ENCODE results near the gene PIK3C2G. TPM values are rescaled to one million over a fixed set of nuclear protein-coding genes. Genes with fewer than 3 reads are reported as not detected.

The PIK3C2G gene
- polyA plus RNA-seq, 3 donors = not detected

- H3K27me3 ChIP-seq (ENCODE audit: control insufficient read depth in 2 of 2, insufficient read depth in 2 of 2, low read length in 2 of 2) = no peaks in the 10 kb centered on the region
- H3K4me2 ChIP-seq (replicated peaks; ENCODE audit: extremely low read depth, low read length, poor library complexity, severe bottlenecking) = no peak overlapping the region
- H3K36me3 ChIP-seq (replicated peaks in 1 of 2; ENCODE audit: control insufficient read depth in 1 of 2, insufficient read depth in 2 of 2, low read length in 2 of 2) = no peaks in the 10 kb centered on the region
- no peaks in the 10 kb centered on the region for H3K9me3 ChIP-seq (replicated peaks in 1 of 2; ENCODE audit: control insufficient read depth in 1 of 2, insufficient read depth in 1 of 2, low read length in 2 of 2)
- H3K79me2 ChIP-seq (ENCODE audit: insufficient read depth, low read length) = no peaks in the 10 kb centered on the region
- no peak overlapping the region for H2AFZ ChIP-seq (ENCODE audit: insufficient read depth, low read depth, low read length, poor library complexity, severe bottlenecking)
- intact Hi-C loops (cut with micrococcal nuclease) = no loop called here
- Mint-ChIP-seq H3K4me1 (no peaks in the 10 kb centered on the region), H3K4me3 (no peak overlapping the region), H3K9me3 (peaks cover 0 to 4% (median 0%) of the 10 kb centered on the region in 7 donors), H3K27me3 (ENCODE audit: low read depth in 3 of 3) (peaks cover 0 to 1% (median 0%) of the 10 kb centered on the region in 3 donors), H3K36me3 (no peaks in the 10 kb centered on the region), H3K27ac (no peak overlapping the region)
- H3K4me3 ChIP-seq (replicated peaks in 1 of 3; ENCODE audit: low read depth in 2 of 3, low read length in 3 of 3) = no peak overlapping the region
- no peaks in the 10 kb centered on the region for H4K20me1 ChIP-seq (ENCODE audit: insufficient read depth, low read length)
- H3K4me1 ChIP-seq (ENCODE audit: control insufficient read depth in 1 of 2, insufficient read depth in 2 of 2, low read length in 2 of 2) = no peaks in the 10 kb centered on the region
- H3K27ac ChIP-seq (ENCODE audit: low read depth in 1 of 2, low read length in 2 of 2) = no peak overlapping the region
- DNase-seq = no peak
- no peak for TF ChIP-seq CTCF (IDR thresholded peaks at IDR 0.05)
- no peak overlapping the region for H3K9ac ChIP-seq (ENCODE audit: insufficient read depth, low read length, poor library complexity, severe bottlenecking)
- WGBS (ENCODE audit: insufficient coverage) = 0% methylated on average over 1 of the region's 3 CpGs
Observed at GRCh38 chr12:18462442-18462841, 201.1 kb downstream of the PIK3C2G start.

GRCh38 chr12:18467620-18468245 is 206.4 kb downstream of the PIK3C2G start:
- Histone ChIP-seq H3K27me3 (ENCODE audit: control insufficient read depth in 2 of 2, insufficient read depth in 2 of 2, low read length in 2 of 2) (no peaks in the 10 kb centered on the region), H3K4me1 (ENCODE audit: control insufficient read depth in 1 of 2, insufficient read depth in 2 of 2, low read length in 2 of 2) (no peaks in the 10 kb centered on the region), H3K9ac (ENCODE audit: insufficient read depth, low read length, poor library complexity, severe bottlenecking) (no peak overlapping the region), H3K79me2 (ENCODE audit: insufficient read depth, low read length) (no peaks in the 10 kb centered on the region), H3K36me3 (replicated peaks in 1 of 2; ENCODE audit: control insufficient read depth in 1 of 2, insufficient read depth in 2 of 2, low read length in 2 of 2) (no peaks in the 10 kb centered on the region), H3K4me2 (replicated peaks; ENCODE audit: extremely low read depth, low read length, poor library complexity, severe bottlenecking) (no peak overlapping the region), H3K27ac (ENCODE audit: low read depth in 1 of 2, low read length in 2 of 2) (no peak overlapping the region), H4K20me1 (ENCODE audit: insufficient read depth, low read length) (no peaks in the 10 kb centered on the region), H3K4me3 (replicated peaks in 1 of 3; ENCODE audit: low read depth in 2 of 3, low read length in 3 of 3) (no peak overlapping the region), H3K9me3 (replicated peaks in 1 of 2; ENCODE audit: control insufficient read depth in 1 of 2, insufficient read depth in 1 of 2, low read length in 2 of 2) (no peaks in the 10 kb centered on the region), H2AFZ (ENCODE audit: insufficient read depth, low read depth, low read length, poor library complexity, severe bottlenecking) (no peak overlapping the region)
- Mint-ChIP-seq H3K27ac (no peak overlapping the region), H3K27me3 (ENCODE audit: low read depth in 3 of 3) (peaks cover 0 to 1% (median 0%) of the 10 kb centered on the region in 3 donors), H3K4me1 (no peaks in the 10 kb centered on the region), H3K36me3 (no peaks in the 10 kb centered on the region), H3K4me3 (no peak overlapping the region), H3K9me3 (peaks cover 0 to 2% (median 0%) of the 10 kb centered on the region in 7 donors)
- intact Hi-C loops (cut with micrococcal nuclease) = no loop called here
- no peak for TF ChIP-seq CTCF (IDR thresholded peaks at IDR 0.05)
- no peak for DNase-seq

Data from CD14-positive monocyte (primary cell).